SH-SY5Y (cell line): ENCODE data around the gene HYDIN.

Experiments used
- GATA2 ChIP-seq: IDR thresholded peaks from 2 replicates; pipeline ENCODE4 v1.6.1; 2011; ENCODE audit warnings: mild to moderate bottlenecking, low read depth, low read length
- GATA3 ChIP-seq: IDR thresholded peaks from 2 replicates; pipeline ENCODE4 v1.6.1; 2011; ENCODE audit warnings: low read depth, mild to moderate bottlenecking, low read length, moderate library complexity

GRCh38 chr16:70786020-70786755 lies 444.3 kb downstream of the HYDIN start:
- TF ChIP-seq GATA2 (no peak), GATA3 (no peak)
